ENCODE measurements around the gene HS2ST1. TPM values are rescaled to one million over a fixed set of nuclear protein-coding genes. Genes with fewer than 3 reads are reported as not detected.

HS2ST1 gene
- polyA plus RNA-seq, 5 donors: 48.1 to 119 (median 89.6) TPM

GRCh38 chr1:87135329-87135712 is 220.9 kb downstream of the HS2ST1 start:
- no peak for DNase-seq

DNA sequence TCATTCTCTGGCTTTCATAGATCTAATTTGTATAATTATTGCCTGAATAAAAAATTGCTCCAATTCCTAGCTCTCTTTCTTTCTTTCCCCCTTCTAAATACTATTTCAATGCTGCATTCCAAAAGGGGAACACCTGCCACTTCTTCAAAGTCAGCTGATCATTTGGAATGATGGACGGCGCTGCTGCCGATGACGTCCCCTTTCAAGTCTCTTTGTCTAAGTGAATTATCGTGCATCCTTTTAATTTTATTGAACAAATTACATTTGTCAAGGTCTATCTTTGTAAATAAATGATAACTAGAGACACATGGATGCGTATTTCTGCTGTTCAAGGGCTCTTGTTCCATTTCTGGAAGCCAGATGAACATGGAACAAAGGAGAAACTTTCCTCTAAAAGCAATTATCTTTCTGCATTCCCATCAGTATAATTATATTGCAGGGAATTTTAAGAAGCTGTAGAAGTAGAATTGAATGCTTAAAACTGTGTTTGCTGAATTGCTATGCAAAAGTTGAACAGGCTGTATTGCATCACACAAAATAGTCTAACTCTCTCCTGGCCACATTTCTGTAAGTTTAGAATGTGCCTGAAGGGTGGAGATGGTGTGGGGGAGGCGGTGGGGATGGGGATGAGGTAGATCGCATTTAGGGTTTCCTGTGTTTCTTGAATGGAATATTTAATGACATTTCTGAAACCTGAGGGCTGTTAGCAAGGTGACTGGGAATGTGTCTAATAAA is 222.3 kb downstream of the HS2ST1 start:
- DNase-seq: no peak

GRCh38 chr1:87137342-87137739 is 222.9 kb downstream of the HS2ST1 start:
- no peak for DNase-seq

GRCh38 chr1:87140831-87141540 is 226.6 kb downstream of the HS2ST1 start:
- no peak for DNase-seq

DNA sequence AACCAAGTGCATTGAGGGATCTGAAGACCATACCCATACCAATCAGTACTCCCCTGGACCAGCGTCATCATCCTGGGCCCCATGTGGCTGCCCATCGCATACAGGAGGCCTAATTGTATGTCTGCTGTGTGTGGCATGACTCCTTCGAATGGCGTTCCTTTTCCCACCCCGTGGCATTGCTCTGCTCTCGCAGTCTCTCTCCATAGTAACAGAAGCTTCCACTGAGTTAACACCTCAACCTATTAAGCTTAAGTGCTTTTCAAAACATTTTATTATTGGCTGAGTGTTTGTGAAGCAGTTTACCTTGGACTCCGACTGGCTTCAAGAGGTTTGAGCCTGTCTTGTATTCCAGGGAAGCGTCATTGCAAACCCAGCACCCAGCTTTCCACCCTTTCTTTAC is 227.1 kb downstream of the HS2ST1 start:
- DNase-seq: no peak

DNA sequence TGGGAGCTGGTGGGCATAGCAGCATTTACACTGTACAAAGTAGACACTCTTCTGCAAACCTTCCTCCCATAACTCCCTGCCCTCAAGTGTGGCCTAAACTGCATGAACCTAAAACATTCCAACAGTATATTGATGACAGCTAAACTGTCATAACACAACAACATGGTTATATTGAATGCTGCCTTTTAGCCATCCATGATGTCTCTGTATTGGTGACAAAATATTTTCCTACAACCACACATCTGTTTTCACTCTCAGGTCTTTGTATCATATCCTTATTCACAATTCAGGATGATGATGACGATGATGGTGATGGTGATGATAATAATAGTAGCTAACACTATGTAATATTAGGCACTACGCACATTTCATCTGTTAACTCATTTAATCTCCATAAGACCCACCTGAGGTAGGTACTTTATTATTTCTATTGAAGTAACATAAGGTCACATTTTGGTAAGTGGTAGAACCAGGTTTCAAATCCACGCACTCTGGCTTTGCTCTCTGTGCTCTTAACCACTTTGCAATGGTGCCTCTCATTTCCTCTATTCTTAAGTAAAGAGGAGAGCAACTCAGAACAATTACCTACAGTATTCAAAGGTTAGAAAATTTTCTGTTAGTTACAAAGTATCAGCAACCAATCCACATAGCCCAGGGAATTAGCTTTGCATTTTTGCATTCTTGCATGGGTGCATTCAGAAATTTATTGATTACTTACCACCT is 229.1 kb downstream of the HS2ST1 start:
- DNase-seq: no peak

DNA sequence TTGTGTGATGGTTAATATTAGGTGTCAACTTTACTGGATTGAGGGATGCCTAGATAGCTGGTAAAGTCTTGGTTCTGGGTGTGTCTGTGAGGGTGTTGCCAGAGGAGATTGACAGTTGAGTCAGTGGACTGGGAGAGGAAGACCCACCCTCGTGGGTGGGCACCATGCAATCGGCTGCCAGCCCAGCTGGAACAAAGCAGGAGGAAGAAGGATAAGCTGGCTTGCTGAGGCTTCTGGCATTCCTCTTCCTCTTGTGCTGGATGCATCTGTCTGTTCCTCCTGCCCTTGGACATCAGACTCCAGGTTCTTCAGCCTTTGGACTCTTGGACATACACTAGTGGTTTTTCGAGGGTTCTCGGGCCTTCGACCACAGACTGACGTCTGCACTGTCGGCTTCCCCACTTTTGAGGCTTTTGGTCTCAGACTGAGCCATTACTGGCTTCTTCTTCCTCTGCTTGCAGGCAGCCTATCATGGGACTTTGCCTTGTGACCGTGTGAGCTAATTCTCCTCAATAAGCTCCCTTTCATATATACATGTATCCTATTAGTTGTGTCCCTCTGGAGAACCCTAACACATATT is 230.0 kb downstream of the HS2ST1 start:
- DNase-seq: no peak

- no peak for DNase-seq
These were observed 230.5 kb downstream of the HS2ST1 start for GRCh38 chr1:87144981-87145380.

DNA sequence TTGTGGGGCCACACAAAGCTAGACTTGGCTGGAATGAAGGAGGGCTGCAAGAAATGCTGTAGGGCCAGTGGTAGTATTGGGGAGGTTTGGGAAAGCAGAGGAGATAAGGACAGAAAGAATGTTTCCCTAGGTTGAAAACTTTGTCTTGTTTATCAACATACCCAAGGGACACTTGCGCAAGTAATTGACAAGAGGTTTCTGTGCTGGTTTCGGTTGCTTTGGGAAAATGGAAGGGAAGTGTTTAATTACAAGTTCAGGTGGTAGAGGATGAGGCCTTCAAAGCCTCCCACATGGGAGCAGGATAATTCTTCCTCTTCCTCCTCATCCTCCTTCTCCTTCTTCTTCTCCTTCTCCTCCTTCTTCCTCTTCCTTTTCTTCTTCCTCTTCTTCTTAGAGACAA is 232.1 kb downstream of the HS2ST1 start:
- no peak for DNase-seq

DNA sequence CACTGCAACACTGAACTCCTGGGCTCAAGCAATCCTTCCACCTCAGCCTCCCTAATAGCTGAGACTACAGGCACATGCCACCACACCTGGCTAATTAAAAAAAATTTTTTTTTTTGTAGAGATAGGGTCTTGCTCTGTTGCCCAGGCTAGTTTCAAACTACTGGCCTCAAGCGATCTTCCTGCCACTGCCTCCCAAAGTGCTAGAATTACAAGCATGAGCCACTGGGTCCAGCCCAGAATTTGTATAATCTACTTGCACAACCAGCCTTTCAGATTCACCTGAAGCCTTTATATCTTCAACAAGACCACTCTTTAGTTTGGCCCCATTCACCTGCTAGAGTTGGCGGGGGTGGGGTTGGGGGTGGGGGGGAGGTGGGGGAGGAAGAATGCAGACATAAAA is 232.6 kb downstream of the HS2ST1 start:
- no peak for DNase-seq

DNA sequence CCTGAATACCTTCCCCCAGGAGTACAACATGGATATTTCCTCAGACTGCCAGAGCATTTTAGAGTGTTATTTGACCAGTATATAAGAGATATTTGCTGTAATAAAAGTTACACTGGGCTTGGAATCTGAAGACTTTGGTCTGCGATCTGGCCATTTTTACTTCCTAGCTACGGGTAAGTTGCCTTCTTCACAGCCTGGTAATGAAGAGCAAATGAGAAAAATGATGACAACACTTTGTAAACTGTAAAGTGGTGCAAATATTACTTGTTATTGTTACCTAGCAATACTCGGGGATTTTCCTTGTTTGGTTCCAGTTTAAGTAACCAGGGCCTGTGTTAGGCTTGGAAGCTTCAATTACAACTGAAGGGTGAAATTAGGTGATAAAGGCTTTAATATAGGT is 233.4 kb downstream of the HS2ST1 start:
- no peak for DNase-seq

DNA sequence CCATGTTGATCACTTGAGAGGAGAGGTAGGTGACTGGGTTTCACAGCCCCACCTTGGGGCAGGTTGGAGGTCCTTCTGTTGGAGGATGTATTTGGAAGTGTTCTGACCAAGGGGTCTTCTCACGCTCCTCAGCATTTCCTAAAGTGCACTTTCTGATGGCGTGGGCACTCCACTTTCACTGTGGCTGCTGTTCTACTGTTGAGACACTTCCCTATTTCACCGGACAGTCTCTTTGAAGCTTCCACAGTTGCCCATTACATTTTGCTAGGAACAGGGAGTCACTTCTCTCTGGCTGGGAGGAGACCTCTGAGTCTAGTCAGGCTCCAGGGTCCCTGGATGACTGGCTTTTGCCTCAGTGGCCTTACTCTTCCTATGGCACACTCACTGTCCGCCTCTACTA is 234.2 kb downstream of the HS2ST1 start:
- no peak for DNase-seq

- DNase-seq: peak in 1 of 2 donors; percentile 47
These were observed 235.0 kb downstream of the HS2ST1 start for GRCh38 chr1:87149241-87150041.

DNA sequence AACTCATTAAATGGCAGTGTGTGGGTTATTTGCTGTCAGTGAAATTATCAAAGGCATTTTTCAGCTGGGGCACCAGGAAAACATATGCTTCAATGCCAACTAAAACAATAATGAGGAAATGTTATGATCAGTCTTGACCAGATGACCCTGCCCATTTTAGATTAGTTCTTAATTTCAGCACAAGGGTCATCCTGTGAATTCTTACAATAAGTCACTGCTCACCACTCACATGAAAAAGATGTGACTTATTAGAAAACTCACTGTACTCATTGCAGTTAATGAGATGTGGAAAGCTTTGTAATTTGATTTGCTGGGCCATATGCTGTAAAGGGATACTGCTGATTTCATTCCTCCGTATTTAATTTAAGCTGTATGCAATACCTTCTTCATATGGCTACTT is 235.7 kb downstream of the HS2ST1 start:
- no peak for DNase-seq

DNA sequence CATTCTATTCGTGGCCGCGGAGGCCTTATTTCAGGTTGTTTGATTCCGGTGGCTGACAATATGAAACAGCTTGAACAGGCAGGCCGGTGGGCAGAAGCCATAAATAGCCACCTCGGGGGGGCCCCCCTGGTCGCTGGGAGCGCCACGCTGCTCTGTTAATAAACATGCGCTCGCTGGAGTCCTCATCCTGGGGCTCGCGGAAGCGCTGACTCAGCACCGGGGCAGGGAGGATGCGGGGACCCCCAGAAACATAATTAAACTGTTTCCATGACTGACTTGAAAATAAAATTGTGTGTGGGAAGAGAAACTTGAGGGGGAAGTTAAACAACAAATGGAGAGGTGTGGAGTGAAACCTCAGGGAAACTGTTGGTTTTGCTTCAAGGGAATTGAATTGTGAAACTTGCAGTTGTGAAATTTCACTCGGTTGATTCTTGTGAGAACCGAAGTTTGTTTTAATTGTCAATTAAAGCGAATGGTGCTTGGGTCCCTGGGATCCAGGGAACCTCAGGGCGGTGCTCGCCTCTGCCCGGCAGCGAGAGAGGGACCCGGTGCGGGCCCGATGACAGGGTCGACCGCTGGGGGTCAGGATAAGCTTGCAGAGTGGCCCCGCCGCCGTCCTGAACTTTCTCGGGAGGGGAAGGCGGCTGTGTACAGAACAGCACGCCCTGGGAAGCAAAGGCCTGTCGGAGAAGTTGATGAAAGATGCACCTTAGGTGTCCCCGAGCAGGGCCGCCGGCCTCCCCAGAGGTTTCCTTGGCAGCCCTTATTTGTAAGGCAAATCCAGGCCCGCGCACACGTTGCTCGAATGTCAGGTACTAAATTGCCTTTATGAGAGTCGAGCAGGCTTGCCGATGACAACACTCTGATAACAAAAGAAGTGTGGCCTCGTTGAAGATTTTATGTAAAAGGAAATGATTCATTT is 237.3 kb downstream of the HS2ST1 start:
- DNase-seq: peak; percentile 73 to 76

GRCh38 chr1:87154384-87154783 is 239.9 kb downstream of the HS2ST1 start:
- no peak for DNase-seq

DNA sequence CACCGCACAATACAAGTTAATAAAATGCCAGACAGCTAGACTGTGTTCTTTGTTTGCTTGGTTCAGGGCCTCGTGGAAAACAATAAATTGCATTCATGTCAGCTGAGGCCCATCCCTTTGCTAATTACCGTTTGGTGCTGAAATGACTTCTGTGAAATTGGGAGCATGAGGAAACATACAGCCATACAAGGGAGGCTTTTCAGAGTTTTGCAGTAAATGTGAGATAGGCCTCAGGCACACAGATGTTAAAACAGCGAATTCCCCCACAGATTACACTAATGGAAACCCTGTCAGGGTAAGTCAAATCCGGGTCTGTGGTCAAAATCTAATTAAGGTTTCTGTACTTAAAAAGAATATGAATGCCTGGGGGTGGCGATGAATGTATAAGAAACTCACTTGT is 240.7 kb downstream of the HS2ST1 start:
- no peak for DNase-seq

DNA sequence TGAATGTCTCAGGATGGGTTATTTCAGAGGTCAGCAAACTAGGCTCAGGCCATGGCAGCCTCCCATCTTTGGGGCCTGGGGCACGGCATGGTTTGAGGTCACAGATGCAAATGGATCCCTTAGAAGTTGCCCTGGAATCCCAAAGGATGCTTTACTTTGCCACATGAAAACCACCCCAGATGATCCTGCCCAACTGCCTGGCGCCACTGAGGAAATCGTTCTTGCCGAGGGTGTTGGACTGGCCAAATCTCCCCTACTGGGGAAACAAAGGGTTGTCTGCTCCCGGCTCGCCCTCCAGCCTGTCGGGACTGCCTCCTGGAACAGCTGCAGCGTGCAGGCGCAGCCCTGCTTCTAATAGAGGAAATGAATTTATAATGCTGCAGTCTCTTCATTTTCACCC is 241.2 kb downstream of the HS2ST1 start:
- DNase-seq: no peak

DNA sequence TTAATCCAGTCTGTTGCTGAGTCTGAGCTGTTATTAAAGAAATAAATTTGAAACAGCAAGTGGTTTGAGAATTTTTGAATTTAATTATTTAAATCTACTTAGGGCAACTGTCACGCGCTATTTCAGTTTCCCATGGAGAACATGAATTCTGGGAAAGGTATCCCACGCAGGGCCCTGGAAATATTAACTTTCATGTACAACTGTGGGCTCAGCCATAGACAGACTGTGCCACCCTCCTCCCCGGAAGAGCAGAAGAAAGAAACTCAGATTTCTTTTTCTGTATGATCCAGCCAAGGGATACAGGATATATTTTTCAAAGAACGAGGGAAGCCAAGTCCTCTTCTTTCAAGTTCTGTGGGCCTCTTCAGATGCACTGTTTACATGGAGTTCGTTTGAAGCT is 241.7 kb downstream of the HS2ST1 start:
- no peak for DNase-seq

- no peak for DNase-seq
These were observed 245.0 kb downstream of the HS2ST1 start for GRCh38 chr1:87159378-87159915.
